ENCODE measurements around the gene SGO2.
"Not testable (repeated sequence)": the region's sequence is repeated elsewhere in the genome, so short reads cannot be mapped to it uniquely, and the experiment has no call there.

SGO2 gene

GRCh38 chr2:200593905-200594304 lies 67.9 kb downstream of the SGO2 start:
- DNase-seq = no peak

- no peak for DNase-seq
Measured at GRCh38 chr2:200595913-200596312, 69.9 kb downstream of the SGO2 start.

- DNase-seq = peak; percentile 26 to 39
Measured at GRCh38 chr2:200596774-200597570, 71.0 kb downstream of the SGO2 start.

DNA sequence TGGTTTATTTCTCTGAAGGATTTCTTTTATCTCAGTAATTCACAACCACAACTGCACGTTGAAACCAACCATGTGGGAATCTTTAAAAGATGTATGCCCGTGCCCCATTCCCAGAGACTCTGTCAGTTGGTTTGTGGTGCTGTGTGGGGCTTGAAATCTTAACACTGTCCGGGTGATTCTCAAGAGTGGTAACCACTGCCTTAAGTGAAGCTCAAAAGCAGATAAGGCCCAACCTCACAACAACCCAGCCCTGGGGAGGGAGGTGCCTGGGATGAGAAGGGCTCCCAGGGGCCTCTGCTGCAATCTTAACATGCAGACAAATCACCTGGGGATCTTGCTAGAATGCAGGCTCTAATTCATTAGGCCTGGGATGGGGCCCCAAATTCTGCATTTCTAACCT lies 73.2 kb downstream of the SGO2 start:
- DNase-seq = no peak

DNA sequence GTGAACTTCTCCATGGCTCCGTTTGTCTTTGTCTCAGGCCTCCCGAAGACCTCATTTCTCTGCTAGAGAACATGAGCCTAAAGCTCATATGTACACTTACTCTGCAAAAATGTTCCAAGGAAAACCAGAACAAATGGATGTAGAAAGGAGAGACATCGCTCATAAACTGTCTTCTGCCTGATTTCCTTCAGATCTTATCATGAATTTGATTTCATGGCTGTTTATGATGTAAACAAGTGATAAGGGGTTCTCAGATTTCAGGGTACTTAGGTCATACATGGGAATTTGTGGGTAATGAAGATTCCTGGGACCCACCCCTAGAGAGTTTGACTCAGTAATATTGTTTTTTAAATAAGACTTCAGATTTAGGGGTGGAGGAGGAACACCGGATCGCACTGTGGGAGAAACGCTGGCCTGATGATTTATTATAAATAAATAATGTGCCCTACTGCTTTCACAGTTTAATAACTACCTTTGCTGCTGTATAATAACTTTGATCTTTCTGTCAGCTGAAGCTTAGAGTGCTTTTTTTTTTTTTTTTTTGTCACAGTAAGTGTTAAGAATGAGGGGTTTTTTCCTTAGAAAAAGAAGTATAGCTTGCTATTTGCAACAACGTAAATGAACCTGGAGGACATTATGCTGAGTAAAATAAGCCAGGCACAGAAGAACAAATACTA lies 74.7 kb downstream of the SGO2 start:
- DNase-seq = no peak

GRCh38 chr2:200602584-200602983 lies 76.6 kb downstream of the SGO2 start:
- DNase-seq = no peak

DNA sequence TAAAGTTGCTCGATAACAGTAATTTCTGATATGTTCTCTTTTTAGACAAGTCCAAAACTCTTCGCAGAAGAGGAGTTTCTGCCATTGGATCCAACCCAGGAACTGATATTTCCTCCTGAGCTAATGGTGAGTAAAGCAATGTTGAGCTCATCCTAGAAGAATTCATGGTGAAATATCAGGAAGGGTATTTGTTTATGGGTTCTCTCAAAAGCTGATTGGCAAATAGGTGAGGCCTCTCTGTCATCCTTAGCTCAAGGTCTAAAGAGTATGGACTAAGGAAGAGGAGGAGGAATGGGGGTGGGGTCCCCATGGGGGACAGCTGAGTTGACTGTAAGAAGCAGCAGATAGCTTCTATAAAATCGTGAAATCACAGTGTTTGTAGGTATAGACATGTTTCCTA lies 78.0 kb downstream of the SGO2 start:
- no peak for DNase-seq

DNA sequence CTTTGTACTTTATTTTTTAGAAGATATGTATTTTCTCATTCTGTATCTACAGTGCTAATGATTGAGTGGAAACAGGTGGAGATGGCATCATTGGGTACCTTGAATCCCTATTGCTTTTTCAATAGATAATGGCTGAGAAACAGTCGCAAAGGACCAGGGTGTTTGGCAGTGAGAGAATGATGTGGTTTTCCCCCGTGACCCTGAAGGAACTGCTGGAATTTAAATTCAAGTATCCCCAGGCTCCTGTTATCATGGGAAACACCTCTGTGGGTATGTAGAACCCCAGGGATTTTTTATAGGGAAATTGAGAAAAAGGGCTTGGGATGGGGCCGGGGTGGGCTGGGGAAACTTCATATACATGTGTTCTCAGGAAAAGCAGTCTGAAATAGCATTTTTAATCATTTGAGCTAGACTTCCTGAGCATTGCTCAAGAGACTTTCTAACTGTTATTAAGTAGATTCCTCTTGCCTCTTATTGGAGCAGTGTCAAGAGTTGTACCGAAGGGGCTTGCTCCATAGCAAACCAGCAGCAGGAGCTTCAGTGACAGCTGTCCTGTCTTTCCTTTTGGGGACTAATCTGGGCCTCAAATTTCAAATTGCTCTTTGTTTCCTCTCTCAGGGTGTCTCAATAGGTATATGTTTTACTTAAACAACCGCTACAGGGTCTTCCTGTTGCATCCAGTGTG lies 78.7 kb downstream of the SGO2 start:
- DNase-seq = no peak

DNA sequence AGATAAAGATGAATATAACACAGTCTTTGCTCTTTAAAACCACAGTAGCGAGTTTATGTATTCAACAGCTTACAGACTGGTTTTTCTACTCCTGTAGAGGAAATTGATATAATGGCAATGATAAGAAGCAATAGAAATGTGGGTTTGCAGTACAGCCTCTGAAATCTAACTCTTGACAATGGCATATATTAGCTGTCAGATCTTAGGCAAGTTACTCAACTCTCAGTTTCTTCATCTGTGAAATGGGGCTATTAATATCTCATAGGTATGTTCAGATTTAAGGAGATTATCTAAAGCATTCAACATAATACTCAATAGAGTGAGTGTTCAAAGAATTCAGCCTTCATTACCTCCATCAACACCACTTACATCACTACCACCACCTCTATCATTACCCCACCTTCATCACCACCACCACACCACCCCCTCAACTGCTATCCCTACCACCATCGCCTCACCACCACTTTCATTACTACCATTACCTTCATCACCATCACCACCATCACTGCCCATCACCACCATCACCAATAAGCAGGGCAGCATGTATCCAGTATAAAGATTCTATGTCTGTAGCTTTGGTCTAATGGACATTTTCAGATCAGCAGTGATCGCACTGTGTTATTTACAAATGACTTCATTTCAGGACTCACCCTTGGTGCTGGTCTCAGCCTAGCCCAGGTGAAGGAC lies 82.5 kb downstream of the SGO2 start:
- DNase-seq = no peak

DNA sequence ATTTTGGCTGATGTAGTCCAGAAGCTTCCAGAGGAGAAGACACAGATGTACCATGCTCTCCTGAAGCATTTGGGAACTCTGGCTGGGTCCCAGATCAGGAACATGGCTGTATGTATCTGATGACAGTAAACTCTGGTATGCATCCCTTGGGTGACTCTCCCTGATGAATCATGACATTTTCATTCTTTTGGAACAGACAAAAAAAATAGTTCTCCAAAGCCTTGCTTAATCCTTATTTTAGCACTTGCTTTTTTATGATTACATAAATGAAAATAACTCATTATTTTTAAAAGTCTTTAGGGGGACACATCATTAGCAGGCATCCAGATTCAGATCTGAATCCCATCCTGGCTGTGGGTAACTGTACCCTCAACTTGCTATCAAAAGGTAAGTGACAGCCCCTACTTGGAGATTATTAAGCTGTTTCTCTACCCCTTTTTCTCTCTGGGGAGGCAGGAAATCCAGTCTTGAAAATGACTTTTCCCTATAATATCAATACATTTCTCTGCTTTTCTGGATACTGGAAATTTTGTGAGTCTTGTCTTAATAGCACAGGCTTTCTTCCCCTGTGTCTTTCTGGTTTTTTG lies 83.1 kb downstream of the SGO2 start:
- DNase-seq = no peak

- DNase-seq = not testable (repeated sequence)
Measured at GRCh38 chr2:200610217-200610616, 84.2 kb downstream of the SGO2 start.

DNA sequence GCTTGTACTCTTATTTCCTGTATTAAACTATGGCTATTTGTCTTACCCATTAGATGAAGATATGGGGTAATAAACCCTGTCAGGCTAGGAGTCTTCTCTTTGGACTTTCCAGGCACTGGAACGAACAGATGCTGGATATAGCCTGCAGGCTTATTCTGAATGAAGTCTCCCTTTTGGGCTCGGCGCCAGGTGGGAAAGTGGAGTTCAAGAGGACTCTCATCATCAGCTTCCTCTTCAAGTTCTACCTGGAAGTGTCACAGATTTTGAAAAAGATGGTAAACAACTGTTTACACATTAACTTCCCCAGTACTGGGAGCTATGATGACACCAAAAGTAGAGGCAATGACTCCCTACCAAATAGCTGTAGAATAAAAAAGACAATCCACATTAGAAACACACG lies 87.7 kb downstream of the SGO2 start:
- no peak for DNase-seq

DNA sequence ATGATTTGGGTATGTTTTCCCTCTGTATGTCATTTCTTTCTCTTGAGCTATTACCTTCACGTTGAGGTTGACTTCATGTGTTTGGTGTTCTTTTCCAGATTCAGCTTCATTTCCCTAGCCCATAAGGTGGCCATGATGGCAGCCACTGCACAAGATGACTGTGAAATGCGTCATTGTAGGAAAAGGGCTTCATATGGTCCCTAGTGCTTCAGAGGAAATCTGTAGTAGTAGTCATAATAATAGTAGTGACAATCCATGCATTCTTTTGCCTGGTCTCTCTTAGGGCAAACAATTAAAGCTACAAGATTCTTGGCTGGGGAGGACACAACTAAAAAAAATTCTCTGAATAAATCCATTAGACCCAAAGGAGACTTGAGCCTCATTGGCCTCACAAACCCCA lies 88.2 kb downstream of the SGO2 start:
- no peak for DNase-seq

- no peak for DNase-seq
Measured at GRCh38 chr2:200615247-200615646, 89.2 kb downstream of the SGO2 start.

- DNase-seq = no peak
Measured at GRCh38 chr2:200616193-200616592, 90.2 kb downstream of the SGO2 start.

DNA sequence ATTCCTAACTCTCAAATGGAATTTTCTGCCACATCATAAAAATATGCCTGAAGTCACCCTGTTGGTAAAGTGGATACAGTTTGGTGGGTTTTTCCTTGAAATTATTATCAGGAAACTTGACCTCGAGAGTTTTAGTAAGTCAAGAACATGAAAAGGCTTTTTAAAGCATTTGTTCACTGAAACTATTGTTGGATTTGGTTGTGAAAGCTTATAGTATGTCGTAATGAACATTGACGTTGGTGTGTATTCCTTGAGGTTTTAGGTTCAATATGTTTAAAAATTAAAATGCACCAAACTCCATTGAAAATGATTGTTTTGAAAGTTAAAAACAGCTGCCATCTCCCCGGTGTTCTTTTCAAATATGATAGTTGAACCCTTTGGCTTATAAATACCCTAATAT lies 90.6 kb downstream of the SGO2 start:
- no peak for DNase-seq

DNA sequence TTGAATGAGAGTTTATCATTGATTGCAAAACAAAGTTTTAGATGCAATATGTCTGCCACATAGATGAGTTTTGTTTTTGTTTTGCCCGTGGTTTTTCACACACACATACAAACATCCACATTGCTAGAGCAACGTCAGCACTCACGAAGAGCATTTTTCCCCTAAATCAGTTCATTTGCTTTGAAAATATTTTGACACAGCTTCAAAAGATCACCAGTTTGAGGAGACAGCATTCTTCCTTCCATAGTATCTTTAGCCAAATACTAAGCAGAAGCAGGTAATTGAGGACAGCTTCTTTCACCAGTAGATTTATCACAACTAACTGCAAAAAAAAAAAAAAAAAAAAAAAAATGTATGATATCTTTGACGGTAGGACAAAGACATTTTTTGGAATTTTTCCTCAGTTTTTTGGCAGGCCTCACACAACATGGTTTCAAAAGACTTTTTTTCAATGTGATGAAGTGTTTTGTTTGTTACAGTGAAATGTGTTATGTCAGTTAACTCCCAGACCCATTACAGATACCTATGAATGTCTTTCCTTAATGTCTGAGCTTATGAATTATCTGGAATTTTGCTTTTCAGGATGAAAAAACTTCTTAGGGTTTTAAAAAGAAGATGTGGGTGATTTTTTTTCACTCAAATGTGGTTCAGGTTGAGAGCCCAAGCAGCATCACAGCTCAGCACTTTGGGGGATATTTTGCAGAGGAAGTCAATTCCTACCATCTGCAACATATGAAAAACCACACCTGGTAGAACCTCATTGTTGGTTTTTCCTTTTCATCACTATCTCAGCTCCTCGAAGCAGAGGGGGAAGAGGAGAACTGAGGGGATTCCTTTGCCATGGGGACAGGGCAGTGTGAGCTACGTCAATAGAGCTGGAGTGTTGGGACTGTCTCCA lies 91.4 kb downstream of the SGO2 start:
- DNase-seq = no peak

- DNase-seq = no peak
Measured at GRCh38 chr2:200618054-200618419, 92.0 kb downstream of the SGO2 start.

DNA sequence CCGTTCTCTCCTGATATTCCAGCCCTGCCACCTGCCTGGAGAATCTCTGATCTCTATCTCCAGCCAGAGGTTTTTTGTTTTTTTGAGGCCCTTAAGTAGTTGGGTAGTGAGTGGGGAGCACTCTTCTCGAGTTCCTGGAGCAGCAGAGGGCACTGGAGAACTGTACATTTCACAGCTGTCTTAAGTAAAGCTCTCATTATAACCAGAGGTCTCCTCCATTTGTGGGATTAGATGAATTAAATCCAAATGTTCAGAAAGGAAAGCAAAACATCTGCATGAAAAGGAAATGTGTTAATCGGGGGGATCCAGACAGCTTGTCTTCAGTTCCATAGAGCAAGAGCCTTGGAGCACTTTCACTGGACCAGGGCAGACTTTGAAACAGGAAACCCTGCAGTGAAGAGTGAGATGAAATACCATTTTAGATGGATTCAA lies 92.6 kb downstream of the SGO2 start:
- no peak for DNase-seq

- DNase-seq = no peak
Measured at GRCh38 chr2:200619279-200619678, 93.3 kb downstream of the SGO2 start.

DNA sequence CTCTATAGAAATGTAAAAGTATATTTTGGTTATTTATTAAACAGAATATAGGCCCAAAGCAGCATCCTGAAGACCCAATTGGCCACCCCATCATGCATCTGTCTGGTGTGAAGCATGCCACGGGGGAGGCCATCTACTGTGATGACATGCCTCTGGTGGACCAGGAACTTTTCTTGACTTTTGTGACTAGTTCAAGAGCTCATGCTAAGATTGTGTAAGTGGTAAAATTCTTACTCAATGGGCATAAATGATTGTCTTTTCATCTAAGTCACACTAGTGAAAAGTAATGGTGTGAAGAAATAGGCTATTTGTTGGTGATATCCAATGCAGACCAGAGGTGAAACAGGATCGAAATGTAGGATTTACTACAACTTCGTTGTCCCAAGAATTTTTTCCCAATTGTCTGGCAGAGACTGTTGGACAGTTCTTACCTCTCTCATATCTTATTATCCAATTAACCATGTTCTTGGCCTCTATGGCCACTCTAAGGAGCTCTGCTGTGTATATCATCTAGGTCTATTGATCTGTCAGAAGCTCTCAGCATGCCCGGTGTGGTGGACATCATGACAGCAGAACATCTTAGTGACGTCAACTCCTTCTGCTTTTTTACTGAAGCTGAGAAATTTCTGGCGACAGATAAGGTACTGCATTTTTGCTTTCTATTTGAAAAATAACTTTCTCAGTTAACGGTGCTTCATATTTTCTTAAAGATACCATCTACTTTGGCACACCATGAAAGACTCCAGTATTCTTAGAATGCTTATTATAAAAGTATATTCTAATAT lies 94.8 kb downstream of the SGO2 start:
- no peak for DNase-seq
